PC-3 (cell line): Measurements from ENCODE around the gene SAMD14. TPM values are rescaled to one million over a fixed set of nuclear protein-coding genes. Genes with fewer than 3 reads are reported as not detected.

Experiments
- ATAC-seq: fragments of 200-7000 bp; cut with Tn5 transposase; 2 replicates; pipeline ENCODE4 v1.9.1; 2020; ENCODE audit warnings: mild to moderate bottlenecking, moderate library complexity
- BruUV-seq: library from RNA; stranded (reverse); fragments of 400-500 nt; replicated peaks from 2 replicates; lab custom pipeline; 2021; lab: Mats Ljungman, UMichigan
- CTCF ChIA-PET: fragments of 300-600 bp; sonication (Branson Sonifier 250); formaldehyde crosslinking; loops from one replicate; lab custom pipeline; 2022; ENCODE audit warnings: antibody characterized with exemption; lab: Charles Lee
- POLR2A ChIA-PET: fragments of 300-600 bp; sonication (Branson Sonifier 250); formaldehyde crosslinking; loops from one replicate; lab custom pipeline; 2022; ENCODE audit warnings: antibody characterized with exemption; ENCODE audit not compliant: unreplicated experiment; lab: Charles Lee
- DNase-seq: peaks from one replicate; pipeline ENCODE4 v3.0.0-alpha.2; 2015
- H2AFZ ChIP-seq: fragments of 300-600 bp; sonication (generic); 2 replicates; pipeline ENCODE4 v1.6.0; 2016; ENCODE audit warnings: antibody characterized with exemption, low read length
- H3F3A ChIP-seq: fragments of 300-600 bp; sonication (generic); one replicate; pipeline ENCODE4 v1.6.0; 2017; ENCODE audit warnings: antibody characterized with exemption, low read length, control low read depth, mild to moderate bottlenecking; ENCODE audit not compliant: unreplicated experiment
- H3K27ac ChIP-seq: fragments of 300-600 bp; sonication (generic); 2 replicates; pipeline ENCODE4 v1.5.1; 2016; ENCODE audit warnings: mild to moderate bottlenecking, low read length
- H3K27me3 ChIP-seq: fragments of 300-600 bp; sonication (generic); 2 replicates; pipeline ENCODE4 v1.6.1; 2016; ENCODE audit warnings: low read length, mixed read lengths
- H3K36me3 ChIP-seq: fragments of 300-600 bp; sonication (generic); 2 replicates; pipeline ENCODE4 v1.6.1; 2016; ENCODE audit warnings: low read depth, mixed run types, low read length, mixed read lengths
- H3K4me1 ChIP-seq: fragments of 300-600 bp; sonication (generic); 2 replicates; pipeline ENCODE4 v1.5.1; 2016; ENCODE audit warnings: low read length; ENCODE audit not compliant: insufficient read depth
- H3K4me2 ChIP-seq: fragments of 300-600 bp; sonication (generic); 2 replicates; pipeline ENCODE4 v1.6.0; 2016; ENCODE audit warnings: low read length
- H3K4me3 ChIP-seq: fragments of 300-600 bp; sonication (generic); 2 replicates; pipeline ENCODE4 v1.5.1; 2016; ENCODE audit warnings: mild to moderate bottlenecking, low read length, mixed read lengths
- H3K79me2 ChIP-seq: fragments of 300-600 bp; sonication (generic); 2 replicates; pipeline ENCODE4 v1.6.1; 2017; ENCODE audit warnings: low read length, mixed read lengths
- H3K9ac ChIP-seq: fragments of 300-600 bp; sonication (generic); 2 replicates; pipeline ENCODE4 v1.6.0; 2016; ENCODE audit warnings: mild to moderate bottlenecking, low read length
- H3K9me2 ChIP-seq: fragments of 300-600 bp; sonication (generic); replicated peaks from 2 replicates; pipeline ENCODE4 v1.6.1; 2016; ENCODE audit warnings: mixed run types, low read length, mixed read lengths
- H3K9me3 ChIP-seq: fragments of 300-600 bp; sonication (generic); 2 replicates; pipeline ENCODE4 v1.6.1; 2016; ENCODE audit warnings: low read length, mixed read lengths
- H4K20me1 ChIP-seq: fragments of 300-600 bp; sonication (generic); 2 replicates; pipeline ENCODE4 v1.6.1; 2016; ENCODE audit warnings: low read length, mixed read lengths
- EZH2 ChIP-seq: fragments of 300-600 bp; sonication (generic); IDR thresholded peaks from one replicate; pipeline ENCODE4 v1.6.1; 2017; ENCODE audit warnings: antibody characterized with exemption, mild to moderate bottlenecking, low read length; ENCODE audit not compliant: unreplicated experiment
- EZH2phosphoT487 ChIP-seq: fragments of 300-600 bp; sonication (generic); IDR thresholded peaks from 2 replicates; pipeline ENCODE4 v1.6.1; 2018; ENCODE audit warnings: mild to moderate bottlenecking, antibody characterized with exemption, low read length, borderline replicate concordance
- intact Hi-C: fragments of 100-400 bp; cut with micrococcal nuclease; formaldehyde crosslinking; loops from 2 replicates; pipeline ENCODE4 v1.9.0; 2023
- total RNA-seq: library from RNA; depleted of rRNA; stranded (reverse); fragments of >200 nt; gene quantifications from 2 replicates; pipeline ENCODE4 v1.2.3, GENCODE V29; 2014
- TF ChIP-seq, protein P1 (sequence below): fragments of 300-600 bp; sonication (generic); conservative IDR thresholded peaks from 2 replicates; pipeline ENCODE4 v1.5.1; 2017; ENCODE audit warnings: antibody characterized with exemption, low read depth, mild to moderate bottlenecking, low read length

SAMD14 gene
- total RNA-seq, 1 experiment from 2014 or later = 0.11 TPM

DNA sequence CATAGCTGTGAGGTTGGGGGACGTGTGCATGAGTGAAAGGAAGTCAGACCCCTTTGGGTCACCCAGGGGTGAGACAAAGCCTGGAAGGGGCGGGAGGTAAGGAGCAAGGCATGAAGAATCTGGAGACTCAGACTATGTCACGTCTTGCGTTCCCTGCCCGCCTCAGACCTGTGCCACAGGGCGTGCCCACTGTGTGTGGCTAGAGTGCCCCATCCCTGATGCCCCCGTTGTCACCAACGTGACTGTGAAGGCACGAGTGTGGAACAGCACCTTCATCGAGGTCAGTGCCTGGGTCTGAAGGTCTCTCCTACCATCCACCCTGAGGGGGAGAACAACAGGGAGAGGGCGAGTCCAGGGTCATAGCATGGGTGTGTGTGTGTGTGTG lies 49.9 kb downstream of the SAMD14 start:
- H3K4me3 ChIP-seq = no peak overlapping the region
- peaks cover 92% of the 10 kb centered on the region for H3K36me3 ChIP-seq
- H3K9me3 ChIP-seq = no peaks in the 10 kb centered on the region
- no TSS peak for BruUV-seq
- no peak overlapping the region for H3K4me2 ChIP-seq
- CTCF ChIA-PET = interaction anchor here (0.7 to 1.3 kb wide), 4 partner anchors 16 to 53 kb away, joined by 3 to 5 read pairs (median 5); partner anchors contain the start of gene ITGA3
- ATAC-seq (0 out of 2 replicates have a peak, but pooled peaks have one; percentile 1), DNase-seq (no peak)
- 0 out of 2 replicates have a peak, but pooled peaks cover 9% of the 10 kb centered on the region for H4K20me1 ChIP-seq
- intact Hi-C loops = no loop called here
- H3K27ac ChIP-seq = no peak overlapping the region
- POLR2A ChIA-PET = no interaction called here
- no peaks in the 10 kb centered on the region for H3K27me3 ChIP-seq
- peaks cover 8% of the 10 kb centered on the region for H3F3A ChIP-seq
- H3K9me2 ChIP-seq = no peaks in the 10 kb centered on the region
- H2AFZ ChIP-seq = no peak overlapping the region
- H3K79me2 ChIP-seq = no peaks in the 10 kb centered on the region; the same call in 1 of the 2 replicates
- H3K4me1 ChIP-seq = no peaks in the 10 kb centered on the region
- TF ChIP-seq EZH2phosphoT487 = no peak
- TF ChIP-seq, protein P1, sequence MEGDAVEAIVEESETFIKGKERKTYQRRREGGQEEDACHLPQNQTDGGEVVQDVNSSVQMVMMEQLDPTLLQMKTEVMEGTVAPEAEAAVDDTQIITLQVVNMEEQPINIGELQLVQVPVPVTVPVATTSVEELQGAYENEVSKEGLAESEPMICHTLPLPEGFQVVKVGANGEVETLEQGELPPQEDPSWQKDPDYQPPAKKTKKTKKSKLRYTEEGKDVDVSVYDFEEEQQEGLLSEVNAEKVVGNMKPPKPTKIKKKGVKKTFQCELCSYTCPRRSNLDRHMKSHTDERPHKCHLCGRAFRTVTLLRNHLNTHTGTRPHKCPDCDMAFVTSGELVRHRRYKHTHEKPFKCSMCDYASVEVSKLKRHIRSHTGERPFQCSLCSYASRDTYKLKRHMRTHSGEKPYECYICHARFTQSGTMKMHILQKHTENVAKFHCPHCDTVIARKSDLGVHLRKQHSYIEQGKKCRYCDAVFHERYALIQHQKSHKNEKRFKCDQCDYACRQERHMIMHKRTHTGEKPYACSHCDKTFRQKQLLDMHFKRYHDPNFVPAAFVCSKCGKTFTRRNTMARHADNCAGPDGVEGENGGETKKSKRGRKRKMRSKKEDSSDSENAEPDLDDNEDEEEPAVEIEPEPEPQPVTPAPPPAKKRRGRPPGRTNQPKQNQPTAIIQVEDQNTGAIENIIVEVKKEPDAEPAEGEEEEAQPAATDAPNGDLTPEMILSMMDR = no peak
- TF ChIP-seq EZH2 = no peak
- no peak overlapping the region for H3K9ac ChIP-seq

- ATAC-seq (peak; percentile 33), DNase-seq (peak; percentile 70)
- POLR2A ChIA-PET = no interaction called here
- Histone ChIP-seq H3K4me1 (no peaks in the 10 kb centered on the region), H3K27me3 (no peaks in the 10 kb centered on the region), H3K27ac (no peak overlapping the region), H3K79me2 (no peaks in the 10 kb centered on the region; the same call in 1 of the 2 replicates), H3K9me2 (no peaks in the 10 kb centered on the region), H3K9ac (no peak overlapping the region), H3K9me3 (no peaks in the 10 kb centered on the region), H3K4me3 (no peak overlapping the region), H3K4me2 (no peak overlapping the region), H4K20me1 (0 out of 2 replicates have a peak, but pooled peaks cover 9% of the 10 kb centered on the region), H3K36me3 (peaks cover 94% of the 10 kb centered on the region), H3F3A (peaks cover 14% of the 10 kb centered on the region), H2AFZ (no peak overlapping the region)
- CTCF ChIA-PET = interaction anchor here (0.7 to 1.3 kb wide), 4 partner anchors 15 to 53 kb away, joined by 3 to 5 read pairs (median 5); partner anchors contain the start of gene ITGA3
- no TSS peak for BruUV-seq
- intact Hi-C loops = no loop called here
- TF ChIP-seq EZH2 = no peak
- TF ChIP-seq, protein P1 = peak; percentile 98
- TF ChIP-seq EZH2phosphoT487 = no peak
Measured at GRCh38 chr17:50079334-50080095, 50.4 kb downstream of the SAMD14 start.

- Histone ChIP-seq H3K36me3 (peaks cover 96% of the 10 kb centered on the region), H2AFZ (no peak overlapping the region), H3K27ac (no peak overlapping the region), H3K4me2 (no peak overlapping the region), H3K4me3 (no peak overlapping the region), H3K9ac (no peak overlapping the region), H3K9me3 (no peaks in the 10 kb centered on the region), H4K20me1 (0 out of 2 replicates have a peak, but pooled peaks cover 9% of the 10 kb centered on the region), H3F3A (peaks cover 16% of the 10 kb centered on the region), H3K27me3 (no peaks in the 10 kb centered on the region), H3K9me2 (no peaks in the 10 kb centered on the region), H3K79me2 (no peaks in the 10 kb centered on the region; the same call in 1 of the 2 replicates), H3K4me1 (no peaks in the 10 kb centered on the region)
- ChIA-PET POLR2A (interaction anchor here (0.6 kb wide), 1 partner anchor 14 kb away, joined by 3 read pairs; no protein-coding TSS in a partner anchor), CTCF (no interaction called here)
- DNase-seq (no peak), ATAC-seq (no peak)
- TSS peak; percentile 6 for BruUV-seq
- intact Hi-C loops = no loop called here
- TF ChIP-seq EZH2phosphoT487 (no peak), EZH2 (no peak)
- TF ChIP-seq, protein P1 = no peak
Measured at GRCh38 chr17:50078430-50078829, 51.5 kb downstream of the SAMD14 start.
